ENCODE results near the gene PHF24. TPM values are rescaled to one million over a fixed set of nuclear protein-coding genes. Genes with fewer than 3 reads are reported as not detected.

The PHF24 gene
- polyA plus RNA-seq, 3 donors = 0.04 TPM; not detected in 2

DNA sequence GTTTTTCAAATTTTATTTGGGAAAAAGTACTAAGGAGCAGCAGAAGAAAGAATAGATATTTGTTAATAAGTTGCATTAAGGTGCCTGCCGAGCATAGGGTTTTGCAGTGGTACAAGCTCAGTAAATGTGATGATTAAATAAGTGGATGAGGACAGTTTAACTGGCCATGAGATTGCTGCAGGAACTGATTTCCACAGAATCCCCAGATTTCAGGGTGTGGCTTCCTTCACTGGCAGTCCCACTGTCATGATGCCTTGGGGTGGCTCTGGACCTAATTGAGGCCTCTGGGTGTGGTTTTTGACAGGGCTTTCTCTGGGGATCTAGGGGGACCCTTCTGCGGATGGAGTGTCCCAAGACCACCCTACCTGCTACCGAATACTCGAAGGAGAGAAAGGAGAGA, 1.4 kb downstream of the PHF24 start:
- intact Hi-C loops (cut with micrococcal nuclease) = no loop called here
- H3K27ac ChIP-seq (ENCODE audit: low read depth in 1 of 2, low read length in 2 of 2) = no peak overlapping the region
- H3K27me3 ChIP-seq (ENCODE audit: control insufficient read depth in 2 of 2, insufficient read depth in 2 of 2, low read length in 2 of 2) = peaks cover 77 to 86% of the 10 kb centered on the region in 2 donors
- H3K9ac ChIP-seq (ENCODE audit: insufficient read depth, low read length, poor library complexity, severe bottlenecking) = no peak overlapping the region
- H3K79me2 ChIP-seq (ENCODE audit: insufficient read depth, low read length) = no peaks in the 10 kb centered on the region
- H3K4me3 ChIP-seq (replicated peaks in 1 of 3; ENCODE audit: low read depth in 2 of 3, low read length in 3 of 3) = no peak overlapping the region
- peaks cover 2 to 11% of the 10 kb centered on the region in 2 donors for H3K4me1 ChIP-seq (ENCODE audit: control insufficient read depth in 1 of 2, insufficient read depth in 2 of 2, low read length in 2 of 2)
- DNase-seq = no peak
- Mint-ChIP-seq H3K4me1 (peaks cover 12% of the 10 kb centered on the region), H3K9me3 (peaks cover 0 to 10% (median 4%) of the 10 kb centered on the region in 7 donors), H3K36me3 (no peaks in the 10 kb centered on the region), H3K27me3 (ENCODE audit: low read depth in 3 of 3) (peaks cover 62 to 82% (median 68%) of the 10 kb centered on the region in 3 donors), H3K27ac (no peak overlapping the region), H3K4me3 (peak overlapping the region in 1 of 2 donors; percentile 80)
- no peak overlapping the region for H3K4me2 ChIP-seq (replicated peaks; ENCODE audit: extremely low read depth, low read length, poor library complexity, severe bottlenecking)
- no peak overlapping the region for H2AFZ ChIP-seq (ENCODE audit: insufficient read depth, low read depth, low read length, poor library complexity, severe bottlenecking)
- H4K20me1 ChIP-seq (ENCODE audit: insufficient read depth, low read length) = no peaks in the 10 kb centered on the region
- H3K9me3 ChIP-seq (replicated peaks in 1 of 2; ENCODE audit: control insufficient read depth in 1 of 2, insufficient read depth in 1 of 2, low read length in 2 of 2) = peaks cover 0 to 5% of the 10 kb centered on the region in 2 donors
- WGBS (ENCODE audit: insufficient coverage) = 80% methylated on average over 4 of the region's 4 CpGs
- no peaks in the 10 kb centered on the region for H3K36me3 ChIP-seq (replicated peaks in 1 of 2; ENCODE audit: control insufficient read depth in 1 of 2, insufficient read depth in 2 of 2, low read length in 2 of 2)
- TF ChIP-seq, protein P1, sequence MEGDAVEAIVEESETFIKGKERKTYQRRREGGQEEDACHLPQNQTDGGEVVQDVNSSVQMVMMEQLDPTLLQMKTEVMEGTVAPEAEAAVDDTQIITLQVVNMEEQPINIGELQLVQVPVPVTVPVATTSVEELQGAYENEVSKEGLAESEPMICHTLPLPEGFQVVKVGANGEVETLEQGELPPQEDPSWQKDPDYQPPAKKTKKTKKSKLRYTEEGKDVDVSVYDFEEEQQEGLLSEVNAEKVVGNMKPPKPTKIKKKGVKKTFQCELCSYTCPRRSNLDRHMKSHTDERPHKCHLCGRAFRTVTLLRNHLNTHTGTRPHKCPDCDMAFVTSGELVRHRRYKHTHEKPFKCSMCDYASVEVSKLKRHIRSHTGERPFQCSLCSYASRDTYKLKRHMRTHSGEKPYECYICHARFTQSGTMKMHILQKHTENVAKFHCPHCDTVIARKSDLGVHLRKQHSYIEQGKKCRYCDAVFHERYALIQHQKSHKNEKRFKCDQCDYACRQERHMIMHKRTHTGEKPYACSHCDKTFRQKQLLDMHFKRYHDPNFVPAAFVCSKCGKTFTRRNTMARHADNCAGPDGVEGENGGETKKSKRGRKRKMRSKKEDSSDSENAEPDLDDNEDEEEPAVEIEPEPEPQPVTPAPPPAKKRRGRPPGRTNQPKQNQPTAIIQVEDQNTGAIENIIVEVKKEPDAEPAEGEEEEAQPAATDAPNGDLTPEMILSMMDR (IDR thresholded peaks at IDR 0.05) = no peak

DNA sequence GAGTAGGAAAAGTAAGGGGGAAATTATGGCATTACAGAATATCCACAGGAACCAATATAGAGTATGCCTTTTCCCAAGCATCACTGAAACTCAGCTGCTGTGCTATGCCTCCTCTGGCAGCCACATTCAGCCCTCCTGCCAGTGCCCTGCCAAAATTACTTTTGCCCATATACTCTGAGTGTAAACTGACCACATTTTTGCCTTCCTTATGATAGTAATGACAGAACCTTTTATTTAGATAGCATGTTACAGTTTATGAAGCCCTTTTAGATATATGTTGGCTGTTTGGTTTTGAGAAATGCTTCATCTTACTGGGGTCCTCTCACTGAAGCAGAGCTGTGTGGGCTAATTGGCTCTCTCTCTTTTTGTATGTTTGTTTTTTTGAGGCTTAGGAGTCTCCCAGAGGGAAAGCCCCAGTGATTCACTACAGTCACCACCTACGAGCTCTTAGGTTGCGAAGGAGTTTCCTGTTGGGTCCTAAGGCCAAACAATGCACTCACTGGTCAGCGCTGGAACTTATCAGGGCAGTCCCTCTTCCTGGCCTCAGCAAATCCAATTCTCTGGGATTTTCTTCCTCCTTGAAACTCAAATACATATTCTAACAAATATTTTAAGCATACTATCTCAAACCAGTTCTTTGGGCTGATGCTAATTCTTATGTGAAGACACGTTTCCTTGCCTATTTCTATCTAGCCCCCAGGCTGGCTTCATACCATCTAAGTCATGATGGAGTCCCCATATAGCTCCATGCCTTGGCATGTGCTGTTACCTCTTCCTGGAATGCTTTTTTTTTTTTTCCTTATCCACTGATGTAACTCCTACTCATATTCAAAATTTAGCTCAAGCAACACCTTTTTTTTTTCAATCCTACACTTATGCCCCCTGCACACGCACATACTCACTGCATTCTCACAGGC, 3.7 kb downstream of the PHF24 start:
- TF ChIP-seq, protein P1 (IDR thresholded peaks at IDR 0.05) = no peak
- peaks cover 0 to 10% (median 4%) of the 10 kb centered on the region in 7 donors for H3K9me3 Mint-ChIP-seq
- peaks cover 59 to 75% (median 67%) of the 10 kb centered on the region in 3 donors for H3K27me3 Mint-ChIP-seq (ENCODE audit: low read depth in 3 of 3)
- Histone ChIP-seq H2AFZ (ENCODE audit: insufficient read depth, low read depth, low read length, poor library complexity, severe bottlenecking) (no peak overlapping the region), H3K36me3 (replicated peaks in 1 of 2; ENCODE audit: control insufficient read depth in 1 of 2, insufficient read depth in 2 of 2, low read length in 2 of 2) (no peaks in the 10 kb centered on the region), H3K4me3 (replicated peaks in 1 of 3; ENCODE audit: low read depth in 2 of 3, low read length in 3 of 3) (no peak overlapping the region), H3K4me2 (replicated peaks; ENCODE audit: extremely low read depth, low read length, poor library complexity, severe bottlenecking) (no peak overlapping the region), H3K9me3 (replicated peaks in 1 of 2; ENCODE audit: control insufficient read depth in 1 of 2, insufficient read depth in 1 of 2, low read length in 2 of 2) (peaks cover 0 to 5% of the 10 kb centered on the region in 2 donors), H3K4me1 (ENCODE audit: control insufficient read depth in 1 of 2, insufficient read depth in 2 of 2, low read length in 2 of 2) (peaks cover 2 to 11% of the 10 kb centered on the region in 2 donors), H3K27me3 (ENCODE audit: control insufficient read depth in 2 of 2, insufficient read depth in 2 of 2, low read length in 2 of 2) (peaks cover 76 to 83% of the 10 kb centered on the region in 2 donors), H4K20me1 (ENCODE audit: insufficient read depth, low read length) (no peaks in the 10 kb centered on the region), H3K79me2 (ENCODE audit: insufficient read depth, low read length) (no peaks in the 10 kb centered on the region), H3K9ac (ENCODE audit: insufficient read depth, low read length, poor library complexity, severe bottlenecking) (no peak overlapping the region), H3K27ac (ENCODE audit: low read depth in 1 of 2, low read length in 2 of 2) (no peak overlapping the region)
- no peak overlapping the region for H3K27ac Mint-ChIP-seq
- intact Hi-C loops (cut with micrococcal nuclease) = no loop called here
- no peaks in the 10 kb centered on the region for H3K36me3 Mint-ChIP-seq
- H3K4me1 Mint-ChIP-seq = peaks cover 11% of the 10 kb centered on the region
- peak in 1 of 3 donors; percentile 60 for DNase-seq
- 51% methylated on average over 5 of the region's 5 CpGs for WGBS (ENCODE audit: insufficient coverage)
- H3K4me3 Mint-ChIP-seq = peak overlapping the region in 1 of 2 donors; percentile 17

All from CD14-positive monocyte (primary cell).